Tibial nerve (tissue), 4 donors: ENCODE results near the gene PGBD5.

Experiments used
- CTCF ChIP-seq, 5 experiments: fragments of 200-600 bp in 3 of 5; fragments of 450-650 bp in 2 of 5; sonication (generic) in 3 of 5; IDR thresholded peaks; one replicate each; pipeline ENCODE4 v1.5.1; 2016 to 2019; ENCODE audit warnings: antibody characterized with exemption in 5 of 5, mild to moderate bottlenecking in 3 of 5, moderate library complexity in 2 of 5
- EP300 ChIP-seq, 2 donors: sonication (generic); formaldehyde crosslinking; IDR thresholded peaks; one replicate each; pipeline ENCODE4 v1.6.1; 2017; ENCODE audit warnings: antibody characterized with exemption in 2 of 2, mild to moderate bottlenecking in 1 of 2
- POLR2A ChIP-seq, 2 donors: fragments of 450-650 bp; IDR thresholded peaks; one replicate each; pipeline ENCODE4 v1.6.1; 2017; ENCODE audit warnings: antibody characterized with exemption in 2 of 2, mild to moderate bottlenecking in 2 of 2, moderate library complexity in 2 of 2

GRCh38 chr1:230265200-230266115 lies 160.7 kb downstream of the PGBD5 start:
- TF ChIP-seq CTCF (IDR thresholded peaks at IDR 0.05): no peak
- TF ChIP-seq POLR2A (IDR thresholded peaks at IDR 0.05): no peak
- no peak for TF ChIP-seq EP300 (IDR thresholded peaks at IDR 0.05)
